HG03457 (cell line): ENCODE measurements around the gene CUL1.

ENCODE experiments used
- ATAC-seq: cut with Tn5 transposase; IDR thresholded peaks from one replicate; pipeline ENCODE4 v1.9.1; 2021; ENCODE audit warnings: moderate number of reproducible peaks; ENCODE audit not compliant: unreplicated experiment

The CUL1 gene

DNA sequence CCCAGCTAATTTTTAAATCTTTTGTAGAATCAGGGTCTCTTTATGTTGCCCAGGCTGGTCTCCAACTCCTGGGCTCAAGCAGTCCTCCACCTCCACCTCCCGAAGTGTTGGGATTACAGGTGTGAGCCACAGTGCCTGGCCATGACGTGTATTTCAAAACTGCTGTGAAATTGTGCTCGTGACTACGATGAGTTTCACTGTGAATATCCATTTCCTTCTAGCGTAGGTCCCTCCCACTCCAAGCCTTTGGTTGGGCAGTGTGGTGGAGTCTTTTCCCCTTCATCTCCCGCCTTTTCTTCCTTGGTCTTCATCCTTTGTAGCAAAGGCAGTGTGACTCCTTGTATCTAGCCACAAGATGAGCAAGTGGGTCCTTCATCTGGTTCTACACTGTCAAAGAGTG lies 56.2 kb downstream of the CUL1 start:
- ATAC-seq = no peak

DNA sequence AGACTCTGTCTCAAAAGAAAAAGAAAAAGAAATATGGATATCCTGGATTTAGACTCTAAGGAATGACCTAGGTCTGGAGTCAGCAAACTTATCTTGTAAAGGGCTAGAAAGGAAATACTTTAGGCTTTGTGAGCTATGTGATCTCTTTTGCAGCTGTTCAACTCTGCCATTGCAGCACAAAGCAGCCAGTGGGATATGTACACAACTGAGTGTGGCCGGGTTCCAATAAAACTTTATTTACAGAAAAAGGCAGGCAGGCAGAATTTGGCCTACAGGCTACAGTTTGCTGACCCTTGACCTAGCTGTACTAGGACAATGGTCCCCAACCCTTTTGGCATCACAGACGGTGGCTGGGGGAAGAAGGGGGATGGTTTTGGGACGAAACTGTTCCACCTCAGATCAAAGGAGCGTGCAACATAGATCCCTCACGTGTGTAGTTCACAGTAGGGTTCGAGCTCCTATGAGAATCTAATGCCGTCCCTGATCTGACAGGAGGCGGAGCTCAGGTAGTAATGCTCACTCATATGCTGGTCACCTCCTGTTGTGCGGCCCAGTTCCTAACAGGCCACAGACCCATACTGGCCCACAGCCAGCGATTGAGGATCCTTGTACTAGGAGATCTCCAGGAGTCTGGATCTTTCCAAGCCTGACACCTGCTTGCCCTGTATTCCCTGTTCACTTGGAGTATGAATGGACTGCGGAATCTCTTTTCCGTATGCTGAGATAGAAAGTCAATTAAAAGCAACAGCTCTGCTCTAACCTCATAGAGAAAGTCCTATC lies 63.0 kb downstream of the CUL1 start:
- ATAC-seq = no peak

DNA sequence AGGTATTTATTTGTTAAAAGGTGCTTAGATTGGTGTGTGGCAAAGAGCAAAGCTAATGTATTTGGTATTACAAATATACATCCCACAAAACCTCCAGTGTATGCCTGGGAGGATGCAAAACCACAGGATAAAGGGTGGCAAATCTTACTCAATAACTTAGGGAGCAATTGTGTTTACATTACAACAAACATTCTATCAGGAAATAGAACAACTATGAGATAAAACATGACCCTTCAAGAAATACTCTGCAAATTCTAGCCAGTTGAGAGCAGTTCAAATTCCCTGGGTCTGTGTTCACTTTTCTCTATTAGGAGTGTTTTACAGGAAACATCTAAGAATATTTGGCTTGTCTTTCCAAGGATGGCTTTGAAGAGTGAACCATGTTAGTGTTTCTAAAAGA lies 64.9 kb downstream of the CUL1 start:
- no peak for ATAC-seq

DNA sequence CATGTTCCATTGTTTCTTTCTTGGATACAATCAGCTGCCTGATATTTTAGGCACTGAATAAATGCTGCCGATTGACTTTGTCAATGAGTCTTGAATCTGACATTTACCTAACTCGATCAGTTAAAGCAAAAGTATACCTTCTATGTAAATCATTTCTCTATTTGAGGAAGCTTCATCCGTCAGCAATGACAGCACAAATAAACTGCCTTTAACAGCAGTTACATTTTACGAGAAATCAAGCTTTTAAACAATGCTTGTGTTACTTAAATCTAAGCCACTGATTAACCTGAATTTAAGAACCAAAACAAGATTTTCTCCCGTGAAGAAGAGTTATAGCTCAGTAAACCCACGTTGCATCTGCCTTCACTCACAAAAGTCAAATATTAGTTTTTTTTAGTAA lies 71.3 kb downstream of the CUL1 start:
- no peak for ATAC-seq

DNA sequence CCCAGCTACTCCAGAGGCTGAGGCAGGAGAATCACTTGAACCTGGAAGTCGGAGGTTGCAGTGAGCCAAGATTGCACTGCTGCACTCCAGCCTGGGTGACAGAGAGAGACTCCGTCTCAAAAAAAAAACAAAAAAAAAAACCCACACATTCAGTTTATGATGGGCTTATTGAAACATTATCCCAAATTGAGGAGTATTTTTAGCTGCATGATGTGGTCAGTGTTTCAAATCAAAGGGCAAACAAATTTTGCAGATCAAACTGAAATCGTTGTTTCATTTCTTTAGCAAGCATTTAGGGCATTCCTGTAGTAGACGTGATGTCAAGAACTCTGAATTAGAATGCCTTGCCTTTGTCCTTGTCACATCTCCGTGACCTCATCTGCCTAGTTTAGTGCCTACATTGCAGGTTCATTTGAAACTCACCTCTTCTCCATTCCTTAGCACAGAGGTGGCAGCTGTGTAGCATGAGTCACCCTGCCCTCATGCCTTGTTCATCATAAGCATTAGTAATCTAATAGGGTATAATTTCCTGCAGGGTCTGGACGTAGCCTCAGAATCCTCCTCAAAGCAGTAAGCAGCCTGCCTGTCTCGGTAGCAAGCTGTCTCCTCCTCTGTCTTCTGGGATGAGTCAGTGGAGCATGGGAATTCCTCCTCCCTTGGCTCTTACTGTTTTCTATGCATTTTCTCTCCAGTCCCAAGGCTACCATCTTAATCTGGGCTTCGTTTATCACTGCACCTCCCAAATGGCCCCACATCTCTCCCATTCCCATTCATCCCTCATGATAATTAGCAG lies 73.8 kb downstream of the CUL1 start:
- no peak for ATAC-seq

DNA sequence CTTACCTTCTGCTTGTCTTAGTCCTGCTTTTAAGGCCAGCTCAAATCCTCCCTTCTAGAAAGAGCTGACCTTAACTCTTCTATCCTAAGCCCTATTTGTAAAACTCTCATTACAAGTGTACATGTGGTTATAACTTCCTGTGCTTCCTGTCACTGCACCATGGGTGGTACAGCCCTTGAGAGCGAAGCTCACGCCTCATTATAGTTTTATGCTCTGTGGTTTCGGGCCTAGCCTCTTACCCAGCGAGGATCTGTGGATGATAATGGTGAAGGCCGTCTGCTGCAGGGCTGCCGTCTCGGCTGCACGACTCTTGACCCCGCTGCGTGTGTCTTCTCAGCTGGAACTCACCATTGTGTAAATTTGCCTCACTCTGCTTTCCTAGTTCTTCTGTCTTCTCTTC lies 74.6 kb downstream of the CUL1 start:
- peak; percentile 94 for ATAC-seq

DNA sequence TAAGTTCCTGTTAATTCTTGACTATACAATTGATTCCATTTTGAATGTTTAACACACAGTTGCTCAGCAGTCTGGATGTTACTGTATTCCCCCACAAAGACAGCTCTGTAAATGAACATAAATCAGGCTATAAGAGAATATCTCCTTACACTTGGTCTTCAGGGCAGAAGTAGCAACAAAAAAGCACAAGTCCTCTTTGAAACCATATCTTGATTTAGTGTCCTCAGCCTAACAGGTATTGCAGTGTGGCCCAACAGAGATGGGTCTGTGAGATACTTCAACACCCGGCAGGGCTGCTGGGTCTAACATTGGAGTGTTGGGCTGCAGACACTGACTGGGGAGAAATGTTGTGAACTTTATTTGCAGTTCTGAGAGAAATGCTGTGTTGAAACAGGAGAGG lies 75.8 kb downstream of the CUL1 start:
- ATAC-seq = no peak

DNA sequence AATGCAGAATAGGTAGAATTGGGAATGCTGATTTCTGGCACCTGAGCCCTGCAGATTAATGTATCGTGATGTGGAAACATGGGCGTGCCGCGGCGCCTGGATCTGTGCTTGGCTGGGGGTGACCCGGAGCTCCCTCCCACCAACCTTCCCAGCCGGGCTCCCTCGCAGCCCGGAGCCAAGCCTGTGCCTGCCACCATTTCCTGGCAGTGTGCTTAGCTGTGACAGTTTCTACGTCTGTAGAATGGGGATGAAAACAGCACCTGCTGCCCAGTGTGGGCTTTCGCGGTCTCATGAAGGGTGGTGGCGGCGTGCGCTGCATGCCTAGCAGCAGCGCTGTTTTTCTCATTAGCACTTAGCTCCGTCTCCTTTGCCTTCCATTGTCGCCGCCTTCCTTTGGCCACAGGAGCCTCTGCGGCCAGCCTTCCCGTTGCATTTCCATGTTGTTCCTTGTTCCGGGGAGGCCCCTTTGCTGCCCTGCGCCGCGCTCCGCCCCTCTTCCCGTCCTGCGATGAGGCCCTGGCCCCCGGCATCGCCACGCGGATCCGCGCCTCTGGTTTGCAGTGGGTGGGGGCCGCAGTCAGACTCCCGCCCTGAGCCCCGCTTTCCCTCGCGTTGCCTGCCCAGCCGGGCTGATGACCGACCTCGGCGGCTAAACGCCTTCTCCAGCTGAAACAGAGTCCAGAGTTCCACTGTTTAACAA lies 84.2 kb downstream of the CUL1 start:
- ATAC-seq = no peak

DNA sequence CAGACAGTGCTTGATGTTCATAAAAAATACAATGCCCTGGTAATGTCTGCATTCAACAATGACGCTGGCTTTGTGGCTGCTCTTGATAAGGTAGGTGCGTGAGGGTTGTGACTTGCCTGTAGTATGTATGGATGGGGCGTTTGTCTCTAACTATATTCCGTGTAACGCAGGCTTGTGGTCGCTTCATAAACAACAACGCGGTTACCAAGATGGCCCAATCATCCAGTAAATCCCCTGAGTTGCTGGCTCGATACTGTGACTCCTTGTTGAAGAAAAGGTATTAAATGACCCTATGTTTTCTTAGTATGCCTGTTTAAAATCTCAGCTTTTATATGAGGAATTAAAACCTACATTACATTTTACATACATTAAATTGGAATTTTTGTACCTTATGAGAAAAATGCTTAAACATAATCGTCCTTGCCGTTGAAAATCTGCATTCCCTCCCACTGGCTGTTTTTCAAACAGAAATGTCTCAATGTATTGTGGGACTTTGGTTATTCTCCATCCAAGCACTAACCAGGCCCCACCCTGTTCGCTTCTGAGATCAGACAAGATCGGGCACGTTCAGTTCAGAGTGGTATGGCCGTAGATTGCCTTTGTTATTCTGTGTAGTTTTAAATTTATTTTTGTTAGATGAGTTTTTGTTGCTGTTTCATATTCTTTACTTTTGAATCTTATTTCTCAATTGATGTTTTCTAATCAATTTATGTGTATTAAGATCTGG lies 85.3 kb downstream of the CUL1 start:
- ATAC-seq = no peak

DNA sequence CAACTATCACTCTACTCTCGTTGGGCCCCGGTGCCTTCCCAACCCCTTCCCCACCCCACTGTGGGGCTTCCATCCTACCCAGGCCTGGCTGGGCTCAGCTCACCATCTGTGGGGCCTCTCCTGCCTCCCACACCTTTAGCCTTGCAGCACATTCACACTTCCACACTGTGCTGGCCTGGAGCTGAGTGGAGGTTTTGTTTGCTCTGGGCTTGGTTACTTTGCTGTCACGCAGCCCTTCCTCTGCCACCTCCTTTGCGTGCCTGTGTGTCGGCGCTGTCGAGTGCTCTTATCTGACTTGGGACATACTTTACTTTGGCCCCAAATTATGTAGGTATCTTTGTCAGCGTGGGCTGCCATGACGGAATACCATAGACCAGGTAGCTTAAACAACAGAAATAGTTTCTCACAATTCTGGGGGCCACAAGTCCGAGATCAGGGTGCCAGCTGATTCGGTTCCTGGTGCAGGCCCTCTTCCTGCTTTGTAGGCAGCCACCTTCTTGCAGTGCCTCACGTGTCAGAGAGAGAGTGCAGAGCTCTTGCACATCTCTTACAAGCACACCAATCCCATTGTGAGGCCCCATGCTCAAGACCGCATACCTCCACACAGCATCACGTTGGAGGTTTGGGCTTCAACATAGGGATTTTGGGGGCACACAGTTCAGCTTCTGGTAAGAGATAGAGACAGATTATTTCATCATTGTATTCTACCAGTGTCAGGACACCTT lies 89.0 kb downstream of the CUL1 start:
- no peak for ATAC-seq

DNA sequence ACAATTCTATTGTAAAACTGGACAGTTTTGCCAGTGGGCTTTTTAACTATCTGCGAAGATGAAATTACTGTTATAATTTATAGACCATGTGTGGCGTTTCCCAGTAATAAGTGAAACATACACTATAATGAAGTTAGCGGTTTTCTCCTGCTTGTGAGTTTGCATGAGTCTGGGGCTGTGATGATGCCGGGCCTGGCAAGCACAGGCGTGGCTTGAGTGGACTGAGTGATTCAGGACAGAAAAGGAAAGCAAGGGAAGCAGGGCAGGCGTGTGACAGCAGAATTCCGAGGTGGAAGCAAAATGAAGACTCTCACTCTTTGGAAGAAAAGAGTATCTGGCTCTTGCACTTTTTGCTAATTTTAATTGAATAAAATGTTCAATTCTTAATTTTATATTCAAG lies 90.5 kb downstream of the CUL1 start:
- no peak for ATAC-seq

DNA sequence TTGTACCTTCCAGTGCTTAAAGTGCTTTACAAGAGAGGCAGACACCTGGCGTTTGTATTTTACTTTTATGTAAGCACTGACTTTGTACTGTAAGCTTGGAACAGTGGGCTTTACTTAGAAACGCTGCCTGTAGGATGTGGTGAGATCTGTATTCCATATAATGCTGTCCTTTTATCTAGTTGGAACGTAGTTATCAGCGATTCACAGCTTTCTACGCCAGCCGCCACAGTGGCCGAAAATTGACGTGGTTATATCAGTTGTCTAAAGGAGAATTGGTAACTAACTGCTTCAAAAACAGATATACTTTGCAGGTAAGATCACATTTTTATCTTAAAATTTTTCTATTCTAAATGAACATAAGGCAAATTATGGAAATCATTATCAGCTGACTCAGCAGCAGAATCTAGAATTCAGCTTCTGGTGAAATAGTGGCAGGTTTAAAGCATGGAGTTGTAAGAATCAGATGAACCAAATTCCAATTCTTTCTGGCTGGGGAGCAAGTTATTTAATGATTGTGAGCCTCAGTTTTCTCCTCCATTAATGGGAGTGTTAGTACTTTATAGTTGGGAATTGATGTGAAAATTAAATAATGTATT lies 91.5 kb downstream of the CUL1 start:
- ATAC-seq = no peak

DNA sequence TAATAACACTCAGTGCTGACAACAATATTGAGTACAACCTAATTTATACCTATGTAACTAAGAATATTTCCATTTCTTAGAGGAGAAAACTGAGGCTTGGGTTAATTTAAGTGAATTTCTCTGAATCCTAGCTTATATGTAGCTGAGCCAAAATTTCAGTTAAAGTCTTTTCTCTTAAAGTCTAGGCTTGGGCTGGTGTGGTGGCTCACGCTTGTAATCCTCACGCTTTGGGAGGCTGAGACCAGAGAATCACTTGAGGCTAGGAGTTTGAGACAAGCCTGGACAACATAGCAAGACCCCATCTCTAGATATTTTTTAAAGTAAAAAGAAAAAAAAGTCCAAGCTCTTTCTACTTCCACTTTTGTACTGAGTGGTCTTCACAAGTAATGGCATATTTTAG lies 92.1 kb downstream of the CUL1 start:
- no peak for ATAC-seq

DNA sequence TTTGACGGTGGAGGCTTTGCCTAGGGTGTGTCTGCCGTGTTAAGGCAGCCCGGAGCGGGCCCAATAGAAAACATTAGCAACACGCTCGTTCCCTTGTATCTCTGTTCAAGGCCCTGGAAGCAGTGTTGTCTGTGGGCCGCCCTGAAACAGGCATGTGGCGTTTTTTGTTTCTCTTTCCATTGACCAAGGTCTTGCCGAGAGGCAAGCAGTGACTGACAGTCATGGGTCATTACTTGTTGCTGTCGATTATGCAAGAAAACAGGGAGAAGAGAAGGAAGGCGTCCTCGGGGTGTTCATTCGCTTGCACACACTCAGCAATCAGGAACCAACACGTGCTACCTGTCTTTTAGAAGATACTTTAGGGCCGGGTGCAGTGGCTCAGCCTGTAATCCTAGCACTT lies 92.8 kb downstream of the CUL1 start:
- no peak for ATAC-seq

DNA sequence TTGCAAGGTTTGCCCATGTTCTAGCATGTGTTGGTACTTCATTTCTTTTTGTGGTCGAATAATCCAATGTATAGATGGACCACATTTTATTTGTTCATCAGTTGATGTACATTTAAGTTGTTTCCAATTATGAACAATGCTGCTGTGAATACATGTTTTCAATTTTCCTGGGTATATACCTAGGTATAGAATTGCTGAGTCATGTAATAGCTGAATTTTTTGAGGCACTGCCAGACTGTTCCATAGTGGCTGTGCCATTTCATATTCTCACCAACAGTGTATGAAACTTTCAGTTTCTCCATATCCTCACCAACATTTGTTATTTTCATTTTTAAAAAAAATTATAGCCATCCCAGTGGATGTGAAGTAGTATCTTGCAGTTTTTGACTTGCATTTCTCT lies 94.9 kb downstream of the CUL1 start:
- no peak for ATAC-seq

DNA sequence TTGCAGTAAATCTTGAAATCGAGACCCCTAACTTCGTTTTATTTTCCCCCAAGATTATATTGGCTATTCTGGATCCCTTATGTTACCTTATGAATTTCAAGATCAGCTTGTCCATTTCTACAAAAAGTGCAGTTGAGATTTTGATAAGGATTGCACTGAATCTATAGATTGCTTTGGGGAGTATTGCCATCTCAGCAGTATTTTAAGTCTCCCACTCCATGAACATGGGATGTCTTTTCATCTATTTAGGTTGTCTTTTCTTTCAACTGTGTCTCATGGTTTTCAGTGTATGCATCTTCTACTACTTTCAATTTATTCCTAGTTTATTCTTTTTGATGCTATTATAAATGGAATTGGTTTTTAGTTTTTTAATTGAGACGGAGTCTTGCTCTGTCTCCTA lies 95.8 kb downstream of the CUL1 start:
- ATAC-seq = no peak

DNA sequence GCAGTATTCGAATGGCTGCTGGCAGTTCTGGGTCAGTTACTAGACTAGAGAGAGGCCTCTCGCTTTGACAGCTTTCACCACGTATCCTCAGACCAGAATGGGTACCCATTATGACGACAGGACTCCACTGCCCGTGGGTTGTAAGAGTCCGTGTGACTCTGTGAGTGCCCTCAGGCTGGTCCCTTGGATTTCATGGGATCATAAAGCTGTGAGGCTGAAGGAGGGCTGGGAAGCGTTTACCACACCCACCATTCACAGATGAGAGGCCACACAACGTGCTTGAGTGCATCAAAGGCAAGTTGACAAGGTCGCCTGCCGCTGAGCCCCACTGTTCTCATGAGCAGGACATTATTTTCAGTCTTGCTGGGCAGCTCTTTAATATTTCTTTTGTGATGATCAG lies 98.1 kb downstream of the CUL1 start:
- ATAC-seq = no peak

DNA sequence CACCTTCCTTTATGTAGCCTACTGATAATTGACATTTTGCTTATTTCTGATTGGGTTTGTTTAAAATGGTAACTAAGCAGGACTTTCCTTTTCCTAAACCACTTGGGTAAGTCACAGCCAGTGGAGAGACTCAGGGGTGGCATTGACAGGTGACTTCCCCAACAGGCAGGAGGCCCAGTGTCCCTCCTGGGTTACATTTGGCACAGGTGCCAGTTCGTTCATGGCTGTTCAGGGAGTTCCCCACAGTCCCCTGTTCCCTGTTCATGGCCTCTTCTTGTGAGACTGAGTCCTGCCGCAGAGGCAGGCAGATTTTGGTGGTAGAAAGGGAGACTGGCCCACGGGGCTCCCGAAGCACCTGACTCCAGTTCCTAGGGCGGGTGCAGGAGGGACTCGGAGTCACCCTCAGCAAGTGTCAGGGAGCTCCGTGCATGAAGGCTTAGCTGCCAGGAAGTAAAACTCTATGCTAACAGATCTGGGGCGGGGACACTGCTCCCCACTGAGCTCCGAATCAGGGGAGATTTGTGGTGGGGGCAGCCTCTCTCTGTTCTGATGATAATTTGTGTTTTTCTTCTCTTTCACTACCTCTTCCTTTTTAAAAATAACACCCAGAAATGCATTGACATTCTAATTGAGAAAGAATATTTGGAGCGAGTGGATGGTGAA lies 101.3 kb downstream of the CUL1 start:
- ATAC-seq = no peak

DNA sequence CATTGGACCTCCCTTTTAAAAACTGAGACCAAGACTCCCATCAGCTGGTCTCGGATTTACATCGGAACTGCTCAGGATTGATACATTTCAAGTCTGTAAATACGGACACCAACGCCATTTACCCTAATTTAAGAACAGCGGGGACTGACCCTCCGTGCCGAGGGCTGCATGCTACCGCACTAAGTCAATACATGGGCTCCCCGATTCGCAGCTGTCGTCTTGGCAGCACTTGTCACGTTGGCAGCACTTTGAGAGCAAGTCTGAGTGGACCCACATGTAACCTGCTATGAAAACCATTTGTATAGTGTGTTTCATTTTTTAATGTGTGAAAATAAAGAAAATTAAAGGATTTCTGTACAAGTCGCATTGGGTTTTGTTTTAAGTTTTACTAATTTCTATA lies 102.0 kb downstream of the CUL1 start:
- ATAC-seq = no peak

DNA sequence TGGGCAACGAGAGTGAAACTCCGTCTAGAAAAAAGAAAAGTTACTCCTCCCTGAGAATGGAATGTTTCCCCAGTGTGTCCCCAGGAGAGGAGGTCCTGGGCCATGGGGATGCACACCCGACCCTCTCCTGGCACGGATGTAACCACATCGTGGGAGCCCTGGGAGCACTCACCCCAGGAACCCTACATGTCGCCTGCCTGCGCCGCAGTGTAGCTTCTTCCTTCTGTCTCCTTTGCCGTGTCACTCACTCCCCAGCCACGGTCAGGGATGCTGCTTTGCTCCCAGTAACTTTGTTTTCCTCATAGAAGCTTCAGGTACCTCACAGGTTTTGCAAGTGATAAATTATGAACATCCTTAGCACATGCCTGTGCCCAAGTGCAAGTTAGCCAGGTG lies 103.4 kb downstream of the CUL1 start:
- no peak for ATAC-seq
